Stimulated activated CD8-positive, alpha-beta memory T cell treated with anti-CD3 and anti-CD28 coated beads, Interleukin-7, amount 100 ng/mL, for 48 hours (primary cell): Measurements from ENCODE around the gene FBXO28.
"Not testable (repeated sequence)": the region's sequence is repeated elsewhere in the genome, so short reads cannot be mapped to it uniquely, and the experiment has no call there.

Experiments used
- DNase-seq, 2 donors: peaks; one replicate each; pipeline ENCODE4 v3.0.0-alpha.2; 2020; ENCODE audit warnings: low read depth in 1 of 2; ENCODE audit errors: extremely low read depth in 1 of 2

Gene FBXO28

GRCh38 chr1:224183591-224184312 is 69.8 kb downstream of the FBXO28 start:
- peak in 1 of 2 donors; percentile 38 for DNase-seq

GRCh38 chr1:224185208-224185607 is 71.3 kb downstream of the FBXO28 start:
- no peak for DNase-seq

- DNase-seq, result no peak
Measured at GRCh38 chr1:224188286-224188685, 74.4 kb downstream of the FBXO28 start.

GRCh38 chr1:224189561-224189960 is 75.7 kb downstream of the FBXO28 start:
- DNase-seq, result no peak

DNA sequence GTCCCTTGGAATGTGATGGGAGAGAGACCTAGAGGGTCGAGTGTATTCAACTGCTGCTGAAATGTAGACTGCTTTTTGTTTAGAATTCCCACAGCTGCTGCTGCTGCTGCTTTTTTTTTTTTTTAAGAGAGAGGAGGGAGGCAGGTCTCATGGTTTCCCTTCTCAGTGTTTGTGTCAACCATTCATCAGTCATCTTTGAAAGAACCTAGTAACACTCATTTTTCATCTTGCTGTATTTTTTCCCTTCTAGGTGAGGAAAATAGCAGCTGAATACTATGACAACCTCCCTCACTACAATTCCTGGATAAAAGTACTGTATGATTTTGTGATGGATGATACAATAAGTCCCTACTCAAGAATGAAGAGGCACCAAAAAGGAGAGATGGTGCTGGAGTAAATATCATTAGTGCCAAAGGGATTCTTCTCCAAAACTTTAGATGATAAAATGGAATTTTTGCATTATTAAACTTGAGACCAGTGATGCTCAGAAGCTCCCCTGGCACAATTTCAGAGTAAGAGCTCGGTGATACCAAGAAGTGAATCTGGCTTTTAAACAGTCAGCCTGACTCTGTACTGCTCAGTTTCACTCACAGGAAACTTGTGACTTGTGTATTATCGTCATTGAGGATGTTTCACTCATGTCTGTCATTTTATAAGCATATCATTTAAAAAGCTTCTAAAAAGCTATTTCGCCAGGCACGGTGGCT is 78.3 kb downstream of the FBXO28 start:
- DNase-seq, result no peak

GRCh38 chr1:224193319-224193966 is 79.5 kb downstream of the FBXO28 start:
- no peak for DNase-seq

DNA sequence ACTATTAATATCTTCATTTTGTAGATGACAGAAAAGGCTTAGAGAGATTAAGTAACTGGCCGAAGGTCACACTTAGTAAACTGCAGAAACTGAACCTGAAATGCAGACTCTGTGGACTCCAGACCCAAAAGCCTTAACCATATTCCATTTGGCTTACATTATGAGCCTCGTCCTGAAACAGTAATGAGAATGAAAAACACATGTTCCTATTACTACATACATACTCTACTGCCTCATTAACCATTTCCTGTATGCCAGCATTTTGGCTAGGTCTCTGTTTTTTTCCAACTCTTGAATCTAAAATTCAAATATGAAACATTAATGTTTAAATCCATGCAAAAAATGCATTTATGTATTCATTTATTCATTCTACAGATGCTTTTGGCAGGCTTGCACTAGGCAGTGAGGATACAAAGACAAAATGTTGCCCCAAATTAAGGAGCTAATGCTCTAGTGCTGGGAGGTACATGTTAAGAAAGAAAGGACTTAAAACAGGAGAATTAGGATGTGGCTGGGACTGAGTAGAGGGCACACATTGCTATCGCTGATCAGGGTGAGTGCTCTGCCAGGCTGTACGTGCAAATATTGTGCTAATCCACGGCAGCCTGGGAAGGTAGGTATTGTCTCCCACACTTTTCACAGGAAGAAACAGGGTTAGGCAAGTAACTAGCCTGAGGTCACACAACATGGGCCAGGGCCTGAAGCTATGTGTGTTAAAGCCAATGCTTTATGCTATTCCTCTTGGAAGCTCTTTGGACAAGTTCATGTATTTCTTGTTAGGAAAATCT is 83.1 kb downstream of the FBXO28 start:
- no peak for DNase-seq

- no peak for DNase-seq
Measured at GRCh38 chr1:224198572-224198971, 84.7 kb downstream of the FBXO28 start.

DNA sequence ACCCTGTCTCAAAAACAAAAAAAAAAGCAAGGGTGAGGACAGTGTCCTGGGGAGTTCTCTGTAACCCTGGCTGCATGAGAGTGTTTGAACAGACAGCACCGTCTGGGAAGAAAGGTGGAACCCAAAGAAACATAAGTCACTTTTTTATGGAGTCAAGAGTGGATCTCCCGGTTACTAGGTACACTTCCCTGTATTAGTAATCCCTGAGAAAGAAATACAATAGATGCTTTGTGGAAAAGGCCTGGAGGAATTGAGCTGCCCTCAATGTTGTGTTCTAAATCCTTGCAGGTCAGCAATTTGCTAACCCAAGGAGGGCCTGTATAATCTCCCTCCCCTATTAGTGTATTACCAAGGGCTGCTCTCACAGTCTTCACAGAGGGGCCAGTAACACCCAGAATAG is 85.8 kb downstream of the FBXO28 start:
- DNase-seq, result no peak

- DNase-seq, result no peak
Measured at GRCh38 chr1:224201383-224201782, 87.5 kb downstream of the FBXO28 start.

GRCh38 chr1:224201853-224202252 is 87.9 kb downstream of the FBXO28 start:
- no peak for DNase-seq

DNA sequence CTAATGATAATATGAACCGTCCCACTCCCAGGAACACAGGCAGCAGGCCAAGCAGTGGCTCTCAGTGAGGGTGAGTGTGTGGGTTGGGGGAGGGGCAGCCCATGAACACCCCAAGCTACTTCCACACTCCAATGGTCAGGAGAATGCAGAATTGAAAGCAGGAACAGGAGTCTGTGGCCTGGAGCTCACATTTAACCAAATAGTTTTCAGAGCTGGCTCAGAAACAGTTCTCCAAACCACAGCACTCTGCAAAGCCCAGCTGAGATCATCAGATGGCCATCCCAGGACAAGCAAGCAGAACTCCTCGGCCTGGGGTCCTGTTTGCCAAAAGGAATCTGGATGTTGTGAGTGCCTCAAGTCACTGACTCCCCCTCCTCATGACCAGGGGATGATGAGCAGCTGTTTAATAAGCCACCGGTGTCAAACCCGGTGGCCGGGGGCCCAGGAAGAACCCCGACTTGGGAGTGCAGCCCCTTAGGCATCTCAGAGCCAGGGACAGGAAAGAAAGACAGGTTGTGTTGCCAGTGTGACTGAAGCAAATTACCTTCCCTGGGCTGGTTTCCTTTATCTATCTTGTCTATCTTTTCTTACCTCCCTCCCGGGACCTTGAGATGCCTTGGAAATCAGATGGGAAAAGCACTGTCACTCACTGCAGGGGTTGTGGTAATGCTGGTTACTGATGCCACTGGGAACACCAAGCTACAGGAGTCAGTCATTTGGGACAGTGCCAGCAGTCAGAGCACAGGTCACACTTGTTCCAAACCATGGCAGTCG is 89.5 kb downstream of the FBXO28 start:
- no peak for DNase-seq

GRCh38 chr1:224205438-224205840 is 91.5 kb downstream of the FBXO28 start:
- peak; percentile 27 to 60 for DNase-seq

DNA sequence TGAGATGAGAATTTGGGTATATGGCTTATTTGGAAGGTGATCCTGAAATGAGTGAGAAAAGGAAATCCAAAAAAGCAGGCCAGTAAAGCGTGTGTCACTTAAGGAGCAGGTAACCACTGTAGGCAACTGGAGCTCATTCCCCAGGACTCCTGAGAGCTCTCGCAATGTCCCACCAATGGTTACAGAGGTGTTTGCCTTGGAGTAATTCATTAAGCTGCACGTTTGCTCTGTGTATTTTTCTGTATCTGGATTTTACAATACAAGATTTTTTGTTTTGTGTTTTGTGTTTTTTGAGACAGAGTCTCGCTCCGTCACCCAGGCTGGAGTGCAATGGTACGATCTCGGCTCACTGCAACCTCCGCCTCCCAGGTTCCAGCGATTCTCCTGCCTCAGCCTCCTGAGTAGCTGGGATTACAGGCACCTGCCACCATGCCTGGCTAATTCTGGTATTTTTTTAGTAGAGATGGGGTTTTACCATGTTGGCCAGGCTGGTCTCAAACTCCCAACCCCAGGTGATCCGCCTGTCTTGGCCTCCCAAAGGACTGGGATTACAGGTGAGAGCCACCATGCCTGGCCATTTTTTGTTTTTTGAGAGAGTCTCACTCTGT is 92.1 kb downstream of the FBXO28 start:
- DNase-seq, result not testable (repeated sequence)

DNA sequence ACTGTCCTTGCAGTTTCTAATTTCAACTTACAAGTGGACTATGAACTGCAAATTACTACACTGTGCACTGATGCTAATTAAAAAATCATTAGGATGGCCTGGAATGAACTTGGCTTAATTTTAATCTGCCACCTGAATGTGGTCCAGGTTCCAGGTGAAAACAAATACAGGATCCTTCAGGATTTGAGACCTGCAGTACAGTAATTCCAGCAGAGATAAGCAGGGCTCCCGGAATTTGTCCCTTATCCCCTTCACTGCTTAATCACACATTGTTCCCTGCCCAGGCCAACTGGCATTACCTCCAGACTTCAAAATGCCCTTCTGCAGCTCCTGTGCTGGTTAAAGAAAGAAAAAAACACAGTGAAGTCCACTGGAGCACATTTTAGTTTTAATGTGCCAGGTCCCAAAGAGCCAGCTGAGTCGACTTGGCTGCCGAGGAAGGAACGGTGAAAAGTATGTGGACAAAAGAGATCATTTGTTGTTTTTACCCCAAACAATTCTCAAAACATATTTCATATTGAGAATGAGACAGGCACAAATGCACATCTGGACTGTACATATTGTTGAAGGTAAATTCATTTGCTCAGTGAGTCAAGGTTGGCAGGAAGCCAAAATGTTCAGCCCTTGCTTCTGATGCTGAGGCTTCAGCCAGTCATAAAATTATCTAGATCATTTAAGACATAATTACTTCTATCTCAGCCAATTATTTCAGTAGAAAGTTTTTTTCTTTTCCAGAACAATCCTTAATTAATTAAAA is 97.5 kb downstream of the FBXO28 start:
- DNase-seq, result no peak
